ENCODE data around the gene PLTP. TPM values are rescaled to one million over a fixed set of nuclear protein-coding genes. Genes with fewer than 3 reads are reported as not detected.

PLTP gene
- total and polyA plus RNA-seq, 2 of the 13 experiments (the other 11 are each of a cell fraction or from before 2014, with no cell fraction given), result 16.9 to 28.6 TPM

GRCh38 chr20:45927071-45927878, 15.3 kb upstream of the PLTP start (continued):
- TF ChIP-seq HOMEZ (CRISPR knock-in tag; IDR thresholded peaks at IDR 0.05; ENCODE audit: low read depth), result no peak; the same call in 1 of the 2 replicates
- no peak for TF ChIP-seq ZNF576 (CRISPR knock-in tag; IDR thresholded peaks at IDR 0.05)
- peak; percentile 1; the same call in 1 of the 2 replicates for TF ChIP-seq CSRNP1 (CRISPR knock-in tag; IDR thresholded peaks at IDR 0.05)
- TF ChIP-seq ZNF7 (CRISPR knock-in tag; IDR thresholded peaks at IDR 0.05), result peak; percentile 91
- TF ChIP-seq ASH2L (IDR thresholded peaks at IDR 0.05; ENCODE audit: insufficient read length, low read depth, low read length), result peak; percentile 44
- no peak; the same call in 1 of the 2 replicates for TF ChIP-seq ZNF12 (CRISPR knock-in tag; IDR thresholded peaks at IDR 0.05)
- TF ChIP-seq MTA1 (CRISPR knock-in tag; IDR thresholded peaks at IDR 0.05; ENCODE audit: borderline replicate concordance), result peak; percentile 48; the same call in 1 of the 2 replicates
- peak; percentile 96 for TF ChIP-seq ZNF431 (CRISPR knock-in tag; IDR thresholded peaks at IDR 0.05; ENCODE audit: borderline replicate concordance, low read depth)
- no peak for TF ChIP-seq ZNF530 (CRISPR knock-in tag; IDR thresholded peaks at IDR 0.05; ENCODE audit: low read depth)
- peak; percentile 66; the same call in 1 of the 2 replicates for TF ChIP-seq ZNF160 (CRISPR knock-in tag; IDR thresholded peaks at IDR 0.05)
- peak; percentile 75; the same call in 1 of the 2 replicates for TF ChIP-seq KDM4B (CRISPR knock-in tag; IDR thresholded peaks at IDR 0.05)
- no peak for TF ChIP-seq SSRP1 (CRISPR knock-in tag; IDR thresholded peaks at IDR 0.05)
- peak; percentile 82; the same call in 1 of the 2 replicates for TF ChIP-seq ISL2 (CRISPR knock-in tag; IDR thresholded peaks at IDR 0.05)
- TF ChIP-seq MED8 (CRISPR knock-in tag; IDR thresholded peaks at IDR 0.05; ENCODE audit: insufficient replicate concordance), result peak; percentile 50
- TF ChIP-seq FOXA3 (CRISPR knock-in tag; IDR thresholded peaks at IDR 0.05), result peak; percentile 96
- TF ChIP-seq ZNF674 (CRISPR knock-in tag; IDR thresholded peaks at IDR 0.05; ENCODE audit: low read depth), result no peak
- no peak for TF ChIP-seq NFE2 (CRISPR knock-in tag; IDR thresholded peaks at IDR 0.05)
- peak; percentile 63; the same call in 1 of the 2 replicates for TF ChIP-seq ZBTB21 (CRISPR knock-in tag; IDR thresholded peaks at IDR 0.05)
- no peak for TF ChIP-seq LRRFIP1 (CRISPR knock-in tag; conservative IDR thresholded peaks at IDR 0.05)
- TF ChIP-seq, protein P1, sequence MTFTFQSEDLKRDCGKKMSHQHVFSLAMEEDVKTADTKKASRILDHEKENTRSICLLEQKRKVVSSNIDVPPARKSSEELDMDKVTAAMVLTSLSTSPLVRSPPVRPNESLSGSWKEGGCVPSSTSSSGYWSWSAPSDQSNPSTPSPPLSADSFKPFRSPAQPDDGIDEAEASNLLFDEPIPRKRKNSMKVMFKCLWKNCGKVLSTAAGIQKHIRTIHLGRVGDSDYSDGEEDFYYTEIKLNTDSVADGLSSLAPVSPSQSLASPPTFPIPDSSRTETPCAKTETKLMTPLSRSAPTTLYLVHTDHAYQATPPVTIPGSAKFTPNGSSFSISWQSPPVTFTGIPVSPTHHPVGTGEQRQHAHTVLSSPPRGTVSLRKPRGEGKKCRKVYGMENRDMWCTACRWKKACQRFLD (CRISPR knock-in tag; IDR thresholded peaks at IDR 0.05; ENCODE audit: borderline replicate concordance), result no peak; the same call in 1 of the 2 replicates
- TF ChIP-seq ZNF234 (CRISPR knock-in tag; conservative IDR thresholded peaks at IDR 0.05), result 0 out of 2 replicates have a peak, but pooled peaks have one; percentile 57

All from HepG2 (cell line).